ENCODE data around the gene BICC1.

BICC1 gene

DNA sequence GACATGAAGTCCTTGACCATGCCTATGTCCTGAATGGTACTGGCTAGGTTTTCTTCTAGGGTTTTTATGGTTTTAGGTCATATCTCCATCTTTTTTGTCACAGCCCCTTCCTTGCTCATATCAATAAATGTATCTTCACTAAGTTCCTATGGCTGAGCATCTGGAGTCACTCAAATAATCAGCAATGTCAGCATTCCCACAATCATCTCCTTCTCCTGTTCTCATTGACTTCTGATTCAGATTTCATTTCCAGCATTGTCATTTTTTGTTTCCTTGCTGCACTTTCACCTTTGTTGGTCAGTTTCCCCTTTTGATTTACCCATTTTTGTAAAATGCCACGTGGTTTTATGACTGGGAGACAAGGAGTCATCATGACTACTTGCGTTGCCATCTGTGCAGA is 181.2 kb downstream of the BICC1 start:
- H3K4me1 ChIP-seq: peaks cover 10% of the 10 kb centered on the region
- TF ChIP-seq, protein P1, sequence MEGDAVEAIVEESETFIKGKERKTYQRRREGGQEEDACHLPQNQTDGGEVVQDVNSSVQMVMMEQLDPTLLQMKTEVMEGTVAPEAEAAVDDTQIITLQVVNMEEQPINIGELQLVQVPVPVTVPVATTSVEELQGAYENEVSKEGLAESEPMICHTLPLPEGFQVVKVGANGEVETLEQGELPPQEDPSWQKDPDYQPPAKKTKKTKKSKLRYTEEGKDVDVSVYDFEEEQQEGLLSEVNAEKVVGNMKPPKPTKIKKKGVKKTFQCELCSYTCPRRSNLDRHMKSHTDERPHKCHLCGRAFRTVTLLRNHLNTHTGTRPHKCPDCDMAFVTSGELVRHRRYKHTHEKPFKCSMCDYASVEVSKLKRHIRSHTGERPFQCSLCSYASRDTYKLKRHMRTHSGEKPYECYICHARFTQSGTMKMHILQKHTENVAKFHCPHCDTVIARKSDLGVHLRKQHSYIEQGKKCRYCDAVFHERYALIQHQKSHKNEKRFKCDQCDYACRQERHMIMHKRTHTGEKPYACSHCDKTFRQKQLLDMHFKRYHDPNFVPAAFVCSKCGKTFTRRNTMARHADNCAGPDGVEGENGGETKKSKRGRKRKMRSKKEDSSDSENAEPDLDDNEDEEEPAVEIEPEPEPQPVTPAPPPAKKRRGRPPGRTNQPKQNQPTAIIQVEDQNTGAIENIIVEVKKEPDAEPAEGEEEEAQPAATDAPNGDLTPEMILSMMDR (IDR thresholded peaks at IDR 0.05; ENCODE audit: low read depth, low read length): no peak

GRCh38 chr10:58695022-58695421 is 182.3 kb downstream of the BICC1 start:
- Histone ChIP-seq H3K4me1 (peaks cover 15% of the 10 kb centered on the region), H3K4me3 (ENCODE audit: low read depth, low read length) (no peak overlapping the region), H3K36me3 (no peaks in the 10 kb centered on the region), H3K27me3 (no peaks in the 10 kb centered on the region), H3K9me3 (no peaks in the 10 kb centered on the region; the same call in 1 of the 2 replicates)
- TF ChIP-seq, protein P1 (IDR thresholded peaks at IDR 0.05; ENCODE audit: low read depth, low read length): no peak
- no peak for DNase-seq

More for the DNA sequence above, 181.2 kb downstream of the BICC1 start:
- Histone ChIP-seq H3K27me3 (no peaks in the 10 kb centered on the region), H3K9me3 (no peaks in the 10 kb centered on the region; the same call in 1 of the 2 replicates), H3K36me3 (no peaks in the 10 kb centered on the region), H3K4me3 (ENCODE audit: low read depth, low read length) (no peak overlapping the region)
- DNase-seq: no peak

DNA sequence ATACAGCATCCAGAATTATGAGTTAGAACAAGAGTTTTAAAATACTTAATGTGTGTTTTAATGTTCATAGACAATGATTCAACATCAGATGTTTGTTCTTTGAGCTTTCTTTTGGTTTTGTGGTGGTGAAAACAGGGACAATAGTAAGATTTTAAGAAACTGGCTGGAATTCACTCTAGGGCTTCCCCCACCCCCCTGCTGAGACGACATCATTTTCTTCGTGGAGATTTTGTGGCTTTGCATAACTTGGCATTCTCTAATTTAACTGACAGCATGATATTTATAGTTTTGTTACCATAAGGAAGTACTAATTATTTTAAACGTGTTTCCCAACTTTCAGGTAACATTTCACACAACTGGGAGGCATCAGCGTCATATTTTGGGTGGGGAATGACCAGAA is 184.1 kb downstream of the BICC1 start:
- Histone ChIP-seq H3K27me3 (no peaks in the 10 kb centered on the region), H3K4me3 (ENCODE audit: low read depth, low read length) (no peak overlapping the region), H3K9me3 (no peaks in the 10 kb centered on the region; the same call in 1 of the 2 replicates), H3K4me1 (peaks cover 15% of the 10 kb centered on the region), H3K36me3 (no peaks in the 10 kb centered on the region)
- TF ChIP-seq, protein P1 (IDR thresholded peaks at IDR 0.05; ENCODE audit: low read depth, low read length): no peak
- DNase-seq: no peak

DNA sequence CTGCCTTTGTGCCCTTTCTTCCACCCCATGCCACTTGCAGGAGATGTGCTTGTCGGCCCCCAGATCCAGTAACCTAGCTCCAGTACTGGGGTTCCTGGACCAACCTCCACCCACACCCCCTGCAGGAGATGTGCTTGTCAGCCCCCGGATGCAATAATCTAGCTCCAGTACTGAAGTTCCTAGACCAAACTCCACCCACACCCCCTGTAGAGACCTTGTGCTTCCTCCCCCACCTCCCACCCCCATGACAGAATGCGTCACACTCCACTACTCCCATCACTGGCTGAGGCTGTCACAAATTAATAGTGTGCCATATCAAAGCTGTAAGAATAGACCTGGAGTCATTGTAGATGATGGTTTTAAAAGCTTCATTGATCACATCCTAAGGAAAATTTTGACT is 185.0 kb downstream of the BICC1 start:
- H3K9me3 ChIP-seq: no peaks in the 10 kb centered on the region; the same call in 1 of the 2 replicates
- H3K36me3 ChIP-seq: no peaks in the 10 kb centered on the region
- DNase-seq: no peak
- no peaks in the 10 kb centered on the region for H3K27me3 ChIP-seq
- H3K4me1 ChIP-seq: peaks cover 15% of the 10 kb centered on the region
- H3K4me3 ChIP-seq (ENCODE audit: low read depth, low read length): no peak overlapping the region
- TF ChIP-seq, protein P1 (IDR thresholded peaks at IDR 0.05; ENCODE audit: low read depth, low read length): no peak

- TF ChIP-seq, protein P1 (IDR thresholded peaks at IDR 0.05; ENCODE audit: low read depth, low read length): no peak
These were observed 186.2 kb downstream of the BICC1 start for GRCh38 chr10:58698777-58699356.

DNA sequence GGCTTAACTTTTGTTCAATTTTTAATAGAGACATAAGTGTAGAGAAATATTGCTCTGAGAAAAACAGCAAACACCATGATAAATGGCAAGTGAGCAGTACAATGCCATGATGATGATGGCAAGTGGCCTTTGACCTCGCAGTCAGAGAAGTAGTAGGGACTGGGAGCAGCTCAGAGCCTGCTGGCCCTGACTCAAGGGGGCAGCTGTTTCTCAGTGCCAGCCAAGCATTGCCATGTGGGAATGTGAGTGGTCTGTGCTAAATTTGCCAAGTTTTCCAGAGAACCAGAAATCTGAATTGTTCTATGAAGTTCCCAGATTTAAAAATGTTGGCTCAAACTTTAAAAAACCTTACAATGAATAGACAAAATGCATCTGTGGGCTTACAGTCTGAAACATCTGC is 187.9 kb downstream of the BICC1 start:
- TF ChIP-seq, protein P1 (IDR thresholded peaks at IDR 0.05; ENCODE audit: low read depth, low read length): no peak
- peaks cover 18% of the 10 kb centered on the region for H3K4me1 ChIP-seq
- no peaks in the 10 kb centered on the region for H3K36me3 ChIP-seq
- no peak overlapping the region for H3K4me3 ChIP-seq (ENCODE audit: low read depth, low read length)
- DNase-seq: no peak
- H3K9me3 ChIP-seq: no peaks in the 10 kb centered on the region
- no peaks in the 10 kb centered on the region for H3K27me3 ChIP-seq

More at GRCh38 chr10:58698777-58699356, 186.2 kb downstream of the BICC1 start:
- 0 out of 2 replicates have a peak overlapping the region, but pooled peaks have one; percentile 1 for H3K4me3 ChIP-seq (ENCODE audit: low read depth, low read length)
- H3K27me3 ChIP-seq: no peaks in the 10 kb centered on the region
- H3K4me1 ChIP-seq: peaks cover 16% of the 10 kb centered on the region
- no peaks in the 10 kb centered on the region; the same call in 1 of the 2 replicates for H3K9me3 ChIP-seq
- H3K36me3 ChIP-seq: no peaks in the 10 kb centered on the region
- DNase-seq: peak; percentile 69
